Adrenal gland (tissue), 5 donors: ENCODE data around the gene MUS81.

ENCODE experiments used
- CTCF ChIP-seq, 6 experiments: fragments of 450-650 bp in 4 of 6; fragments of 200-600 bp in 2 of 6; sonication (generic) in 1 of 6; IDR thresholded peaks; 1 replicate in 5 of 6; 2 replicates in 1 of 6; pipeline versions ENCODE4 v1.5.1 to v1.8.0; 2016 to 2021; ENCODE audit warnings: antibody characterized with exemption in 6 of 6, mild to moderate bottlenecking in 2 of 6, moderate library complexity in 1 of 6
- POLR2A ChIP-seq, 2 donors: fragments of 450-650 bp; IDR thresholded peaks; one replicate each; pipeline ENCODE4 v1.6.1; 2017; ENCODE audit warnings: antibody characterized with exemption in 2 of 2, mild to moderate bottlenecking in 2 of 2, moderate library complexity in 1 of 2
- donor health status: DM: no; HTN: no; CAD: no.

DNA sequence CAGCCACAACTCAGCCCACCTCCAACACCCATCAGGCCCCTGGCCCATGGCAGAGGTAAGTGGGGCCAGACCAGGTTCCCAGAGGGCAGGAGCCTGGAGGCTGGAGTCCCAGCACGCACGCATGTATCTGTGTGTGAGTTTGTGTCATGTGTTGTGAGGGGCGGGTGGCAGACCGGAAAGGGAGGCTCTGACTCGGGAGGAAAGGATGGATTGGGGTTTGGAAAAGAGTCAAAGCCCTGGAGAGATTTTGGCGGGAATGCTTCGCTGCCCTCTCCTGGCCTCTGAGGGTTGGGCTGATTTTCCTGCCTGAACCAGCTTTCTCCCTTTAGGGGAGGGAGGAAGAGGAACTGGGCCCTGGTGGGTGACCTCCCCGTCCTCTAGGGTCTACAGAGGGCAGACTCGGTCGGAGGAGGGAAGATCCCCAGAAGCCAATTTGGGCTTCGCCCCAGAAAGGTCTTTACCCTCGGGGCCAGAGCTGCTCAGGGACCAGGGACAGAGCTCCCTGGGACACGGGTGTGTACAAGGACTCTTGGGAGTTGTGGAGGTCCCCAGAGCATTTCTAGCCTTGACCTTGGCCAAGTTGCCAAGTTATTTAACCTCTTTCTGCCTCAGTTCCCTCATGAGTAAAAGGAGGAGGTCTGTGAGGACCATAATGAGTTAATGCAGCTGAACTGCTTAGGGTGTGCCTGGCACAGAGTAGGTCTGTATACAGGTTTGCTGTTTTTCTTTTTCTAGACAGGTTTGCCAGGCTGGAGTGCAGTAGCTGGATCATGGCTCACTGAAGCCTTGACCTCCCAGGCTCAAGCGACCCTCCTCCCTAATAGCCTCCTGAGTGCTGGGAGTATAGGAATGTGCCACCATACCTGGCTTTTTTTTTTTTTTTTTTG, 51.7 kb downstream of the MUS81 start:
- TF ChIP-seq POLR2A (IDR thresholded peaks at IDR 0.05) (no peak), CTCF (IDR thresholded peaks at IDR 0.05) (peak in 2 of 6 experiments; percentile 22)
